Testis (tissue), 2 donors: ENCODE data around the gene GFPT2.

ENCODE experiments used
- CTCF ChIP-seq, 3 experiments: fragments of 450-650 bp in 2 of 3; fragments of 200-600 bp in 1 of 3; sonication (generic) in 1 of 3; IDR thresholded peaks; one replicate each; pipeline ENCODE4 v1.5.1; 2016 to 2019; ENCODE audit warnings: antibody characterized with exemption in 3 of 3, mild to moderate bottlenecking in 2 of 3, moderate library complexity in 1 of 3
- POLR2A ChIP-seq: fragments of 450-650 bp; IDR thresholded peaks from one replicate; pipeline ENCODE4 v1.6.1; 2017; ENCODE audit warnings: antibody characterized with exemption, mild to moderate bottlenecking, moderate library complexity

- TF ChIP-seq CTCF (IDR thresholded peaks at IDR 0.05) (no peak), POLR2A (no peak)
These were observed 4.8 kb downstream of the GFPT2 start for GRCh38 chr5:180348336-180348735.
